Measurements from ENCODE around the gene RAET1G. TPM values are rescaled to one million over a fixed set of nuclear protein-coding genes. Genes with fewer than 3 reads are reported as not detected.

Gene RAET1G
- total RNA-seq, 4 donors from 2014 or later: 1.5 TPM; not detected in 3

GRCh38 chr6:149925974-149926777 is 3.3 kb upstream of the RAET1G start:
- WGBS, 2 donors: 3% methylated on average over 31 of the region's 31 CpGs

GRCh38 chr6:149925253-149925973 is 2.5 kb upstream of the RAET1G start:
- peak overlapping the region in 2 of 4 donors; percentile 42 to 43 for H3K27ac ChIP-seq
- peaks cover 0 to 75% of the 10 kb centered on the region in 2 donors for H3K27me3 ChIP-seq
- H3K4me3 ChIP-seq: peak overlapping the region; percentile 31 to 53 (median 48)
- no peak for DNase-seq (ENCODE audit: low spot score in 2 of 2)
- H3K9me3 ChIP-seq: no peaks in the 10 kb centered on the region
- 27 to 40% methylated on average over 5 to 22 of the region's 34 CpGs for WGBS, 2 donors
- TF ChIP-seq EP300 (IDR thresholded peaks at IDR 0.05) (no peak), POLR2A (IDR thresholded peaks at IDR 0.05) (no peak), CTCF (IDR thresholded peaks at IDR 0.05) (no peak)
- H3K4me1 ChIP-seq: peaks cover 0 to 32% (median 13%) of the 10 kb centered on the region in 4 donors
- H3K36me3 ChIP-seq: no peaks in the 10 kb centered on the region

More at GRCh38 chr6:149925974-149926777, 3.3 kb upstream of the RAET1G start:
- H3K36me3 ChIP-seq: no peaks in the 10 kb centered on the region
- H3K27me3 ChIP-seq: peaks cover 0 to 80% of the 10 kb centered on the region in 2 donors
- no peaks in the 10 kb centered on the region for H3K9me3 ChIP-seq
- TF ChIP-seq CTCF (IDR thresholded peaks at IDR 0.05) (peak; percentile 83 to 94 (median 93)), POLR2A (IDR thresholded peaks at IDR 0.05) (no peak)
- H3K4me1 ChIP-seq: peaks cover 0 to 32% (median 13%) of the 10 kb centered on the region in 4 donors
- peak overlapping the region in 2 of 4 donors; percentile 42 to 43 for H3K27ac ChIP-seq
- peak; percentile 85 to 96 for DNase-seq (ENCODE audit: low spot score in 2 of 2)
- peak overlapping the region; percentile 31 to 53 (median 48) for H3K4me3 ChIP-seq

DNA sequence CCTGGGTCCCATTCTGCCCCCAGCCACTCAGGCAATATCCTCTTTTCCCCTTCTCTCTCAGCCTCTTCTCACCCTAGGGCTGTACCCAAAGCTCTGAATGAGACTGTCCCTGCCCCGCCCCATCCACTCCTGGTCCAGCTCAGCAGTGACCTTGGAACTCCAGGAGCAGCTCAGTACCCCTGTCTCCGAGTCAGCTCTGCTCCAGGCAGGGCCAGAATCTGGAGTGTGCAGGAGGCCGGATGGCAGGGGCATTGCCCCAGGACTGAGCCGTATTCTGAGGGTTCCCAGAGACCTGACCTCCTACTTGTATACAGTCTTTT is 2.0 kb upstream of the RAET1G start:
- Histone ChIP-seq H3K27ac (no peak overlapping the region), H3K4me1 (peaks cover 0 to 32% (median 13%) of the 10 kb centered on the region in 4 donors), H3K9me3 (no peaks in the 10 kb centered on the region), H3K36me3 (no peaks in the 10 kb centered on the region), H3K27me3 (peaks cover 0 to 70% of the 10 kb centered on the region in 2 donors), H3K4me3 (no peak overlapping the region)
- no peak for DNase-seq (ENCODE audit: low spot score in 2 of 2)
- TF ChIP-seq CTCF (IDR thresholded peaks at IDR 0.05) (no peak), EP300 (IDR thresholded peaks at IDR 0.05) (no peak), POLR2A (IDR thresholded peaks at IDR 0.05) (no peak)
- WGBS, 2 donors: 87 to 97% methylated on average over 4 of the region's 4 CpGs

- no peaks in the 10 kb centered on the region for H3K36me3 ChIP-seq
- no peaks in the 10 kb centered on the region for H3K9me3 ChIP-seq
- 74 to 92% methylated on average over 9 of the region's 9 CpGs for WGBS, 2 donors
- TF ChIP-seq POLR2A (IDR thresholded peaks at IDR 0.05) (no peak), CTCF (IDR thresholded peaks at IDR 0.05) (no peak), EP300 (IDR thresholded peaks at IDR 0.05) (no peak)
- H3K4me3 ChIP-seq: no peak overlapping the region
- DNase-seq (ENCODE audit: low spot score in 2 of 2): no peak
- no peak overlapping the region for H3K27ac ChIP-seq
- peaks cover 0 to 64% of the 10 kb centered on the region in 2 donors for H3K27me3 ChIP-seq
- peaks cover 0 to 32% (median 13%) of the 10 kb centered on the region in 4 donors for H3K4me1 ChIP-seq
Observed at GRCh38 chr6:149924206-149924932, 1.4 kb upstream of the RAET1G start.

Data from tibial nerve (tissue), 4 donors.